OCI-LY7 (cell line): ENCODE results near the gene BPIFA3. TPM values are rescaled to one million over a fixed set of nuclear protein-coding genes. Genes with fewer than 3 reads are reported as not detected.

Source experiments
- BruUV-seq: library from RNA; stranded (reverse); fragments of 400-500 nt; replicated peaks from 2 replicates; lab custom pipeline; 2021; lab: Mats Ljungman, UMichigan
- CTCF ChIA-PET: fragments of 300-600 bp; sonication (Branson Sonifier 250); formaldehyde crosslinking; loops from one replicate; lab custom pipeline; 2022; ENCODE audit warnings: antibody characterized with exemption; ENCODE audit not compliant: unreplicated experiment; lab: Charles Lee
- POLR2A ChIA-PET: fragments of 300-600 bp; sonication (Branson Sonifier 250); formaldehyde crosslinking; loops from one replicate; lab custom pipeline; 2022; ENCODE audit warnings: antibody characterized with exemption; lab: Charles Lee
- DNase-seq: peaks from one replicate; pipeline ENCODE4 v3.0.0-alpha.2; 2015; ENCODE audit warnings: low spot score
- H2AFZ ChIP-seq: fragments of 200-600 bp; sonication (generic), shearing (Covaris generic); 2 replicates; pipeline ENCODE4 v1.6.1; 2014; ENCODE audit warnings: mild to moderate bottlenecking, antibody characterized with exemption, low read length, moderate library complexity
- H3K27ac ChIP-seq: fragments of 200-600 bp; sonication (generic); 2 replicates; pipeline ENCODE4 v1.5.1; 2014; ENCODE audit warnings: mixed run types, low read depth, mild to moderate bottlenecking, moderate library complexity, low read length, inconsistent platforms; ENCODE audit not compliant: poor library complexity, severe bottlenecking
- H3K36me3 ChIP-seq: fragments of 200-600 bp; sonication (generic); 2 replicates; pipeline ENCODE4 v1.6.1; 2014; ENCODE audit warnings: mild to moderate bottlenecking, antibody characterized with exemption, low read length, moderate library complexity, mixed read lengths; ENCODE audit not compliant: insufficient read depth
- H3K4me1 ChIP-seq: fragments of 200-600 bp; sonication (generic); 2 replicates; pipeline ENCODE4 v1.5.1; 2014; ENCODE audit warnings: mild to moderate bottlenecking, low read length; ENCODE audit not compliant: insufficient read depth, poor library complexity, severe bottlenecking
- H3K4me2 ChIP-seq: fragments of 200-600 bp; sonication (generic); 2 replicates; pipeline ENCODE4 v1.6.1; 2014; ENCODE audit warnings: mild to moderate bottlenecking, low read length
- H3K4me3 ChIP-seq: fragments of 200-600 bp; sonication (generic); 2 replicates; pipeline ENCODE4 v1.5.1; 2014; ENCODE audit warnings: mild to moderate bottlenecking, low read depth, low read length; ENCODE audit not compliant: poor library complexity, severe bottlenecking
- H3K79me2 ChIP-seq: fragments of 200-600 bp; sonication (generic); 2 replicates; pipeline ENCODE4 v1.6.1; 2016; ENCODE audit warnings: low read depth, mild to moderate bottlenecking, low read length, moderate library complexity, mixed read lengths; ENCODE audit not compliant: insufficient read depth
- H3K9me2 ChIP-seq: fragments of 200-600 bp; sonication (generic); 2 replicates; pipeline ENCODE4 v1.6.1; 2016; ENCODE audit warnings: mild to moderate bottlenecking, low read length, mixed read lengths; ENCODE audit not compliant: insufficient read depth
- H3K9me3 ChIP-seq: fragments of 200-600 bp; sonication (generic); 2 replicates; pipeline ENCODE4 v1.6.1; 2014; ENCODE audit warnings: mild to moderate bottlenecking, mixed run types, low read length, mixed read lengths
- H4K20me1 ChIP-seq: fragments of 200-600 bp; sonication (generic); 2 replicates; pipeline ENCODE4 v1.6.1; 2014; ENCODE audit warnings: mild to moderate bottlenecking, antibody characterized with exemption, low read length, moderate library complexity, mixed read lengths; ENCODE audit not compliant: insufficient read depth
- EZH2phosphoT487 ChIP-seq: fragments of 200-600 bp; sonication (generic); IDR thresholded peaks from 2 replicates; pipeline ENCODE4 v1.6.1; 2018; ENCODE audit warnings: low read depth, borderline replicate concordance, mild to moderate bottlenecking, mixed run types, antibody characterized with exemption, low read length, moderate library complexity, mixed read lengths
- intact Hi-C: fragments of 100-400 bp; cut with micrococcal nuclease; formaldehyde crosslinking; loops from one replicate; pipeline ENCODE4 v1.10.0; 2022; ENCODE audit not compliant: unreplicated experiment
- total RNA-seq, 2 experiments: library from RNA; depleted of rRNA in 1 of 2; stranded (reverse); fragments of >200 nt in 1 of 2; shearing (Covaris generic) in 1 of 2; gene quantifications; 2 replicates each; pipeline ENCODE4 v1.2.3, GENCODE V29; 2014 to 2022
- TF ChIP-seq, protein P1 (sequence below): fragments of 200-600 bp; sonication (generic); conservative IDR thresholded peaks from 2 replicates; pipeline ENCODE4 v1.5.1; 2014; ENCODE audit warnings: mild to moderate bottlenecking, antibody characterized with exemption, low read length, moderate library complexity, mixed read lengths

BPIFA3 gene
- total RNA-seq, 2 experiments from 2014 or later = not detected

DNA sequence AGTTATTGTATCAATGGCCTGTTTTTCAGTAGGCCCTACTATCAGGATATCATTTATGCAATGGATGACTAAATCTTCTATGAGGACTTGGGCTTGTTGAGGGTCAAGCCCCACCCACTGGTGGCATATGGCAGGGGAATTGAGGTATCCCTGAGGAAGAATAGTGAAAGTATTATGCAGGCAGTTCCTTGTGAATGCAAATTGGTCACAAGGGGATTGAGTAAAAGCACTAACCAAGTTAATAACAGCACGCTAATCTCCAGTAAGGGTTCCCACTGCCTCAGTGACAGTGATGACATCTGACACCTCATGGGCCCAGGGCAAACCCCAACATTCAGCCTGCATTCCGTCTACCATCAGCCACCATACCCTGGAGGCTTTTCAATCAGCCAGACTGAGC lies 33.5 kb downstream of the BPIFA3 start:
- intact Hi-C loops = no loop called here

GRCh38 chr20:33251496-33251895 lies 34.3 kb downstream of the BPIFA3 start:
- Histone ChIP-seq H3K9me3 (no peaks in the 10 kb centered on the region), H3K4me2 (no peak overlapping the region), H2AFZ (no peak overlapping the region), H4K20me1 (no peaks in the 10 kb centered on the region), H3K4me3 (no peak overlapping the region), H3K36me3 (no peaks in the 10 kb centered on the region), H3K9me2 (no peaks in the 10 kb centered on the region), H3K4me1 (no peaks in the 10 kb centered on the region), H3K27ac (no peak overlapping the region), H3K79me2 (no peaks in the 10 kb centered on the region)
- no peak for DNase-seq
- TF ChIP-seq, protein P1, sequence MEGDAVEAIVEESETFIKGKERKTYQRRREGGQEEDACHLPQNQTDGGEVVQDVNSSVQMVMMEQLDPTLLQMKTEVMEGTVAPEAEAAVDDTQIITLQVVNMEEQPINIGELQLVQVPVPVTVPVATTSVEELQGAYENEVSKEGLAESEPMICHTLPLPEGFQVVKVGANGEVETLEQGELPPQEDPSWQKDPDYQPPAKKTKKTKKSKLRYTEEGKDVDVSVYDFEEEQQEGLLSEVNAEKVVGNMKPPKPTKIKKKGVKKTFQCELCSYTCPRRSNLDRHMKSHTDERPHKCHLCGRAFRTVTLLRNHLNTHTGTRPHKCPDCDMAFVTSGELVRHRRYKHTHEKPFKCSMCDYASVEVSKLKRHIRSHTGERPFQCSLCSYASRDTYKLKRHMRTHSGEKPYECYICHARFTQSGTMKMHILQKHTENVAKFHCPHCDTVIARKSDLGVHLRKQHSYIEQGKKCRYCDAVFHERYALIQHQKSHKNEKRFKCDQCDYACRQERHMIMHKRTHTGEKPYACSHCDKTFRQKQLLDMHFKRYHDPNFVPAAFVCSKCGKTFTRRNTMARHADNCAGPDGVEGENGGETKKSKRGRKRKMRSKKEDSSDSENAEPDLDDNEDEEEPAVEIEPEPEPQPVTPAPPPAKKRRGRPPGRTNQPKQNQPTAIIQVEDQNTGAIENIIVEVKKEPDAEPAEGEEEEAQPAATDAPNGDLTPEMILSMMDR = no peak
- TF ChIP-seq EZH2phosphoT487 = no peak
- intact Hi-C loops = no loop called here
- BruUV-seq = no TSS peak
- ChIA-PET POLR2A (no interaction called here), CTCF (no interaction called here)

More for the DNA sequence above, 33.5 kb downstream of the BPIFA3 start:
- ChIA-PET CTCF (no interaction called here), POLR2A (no interaction called here)
- no peaks in the 10 kb centered on the region for H3K4me1 ChIP-seq
- BruUV-seq = no TSS peak
- no peaks in the 10 kb centered on the region for H3K79me2 ChIP-seq
- no peak overlapping the region for H2AFZ ChIP-seq
- H3K4me2 ChIP-seq = no peak overlapping the region
- H3K36me3 ChIP-seq = no peaks in the 10 kb centered on the region
- no peak overlapping the region for H3K4me3 ChIP-seq
- no peak overlapping the region for H3K27ac ChIP-seq
- H3K9me2 ChIP-seq = no peaks in the 10 kb centered on the region
- H4K20me1 ChIP-seq = no peaks in the 10 kb centered on the region
- TF ChIP-seq EZH2phosphoT487 = no peak
- TF ChIP-seq, protein P1 = no peak
- no peaks in the 10 kb centered on the region for H3K9me3 ChIP-seq
- DNase-seq = no peak

DNA sequence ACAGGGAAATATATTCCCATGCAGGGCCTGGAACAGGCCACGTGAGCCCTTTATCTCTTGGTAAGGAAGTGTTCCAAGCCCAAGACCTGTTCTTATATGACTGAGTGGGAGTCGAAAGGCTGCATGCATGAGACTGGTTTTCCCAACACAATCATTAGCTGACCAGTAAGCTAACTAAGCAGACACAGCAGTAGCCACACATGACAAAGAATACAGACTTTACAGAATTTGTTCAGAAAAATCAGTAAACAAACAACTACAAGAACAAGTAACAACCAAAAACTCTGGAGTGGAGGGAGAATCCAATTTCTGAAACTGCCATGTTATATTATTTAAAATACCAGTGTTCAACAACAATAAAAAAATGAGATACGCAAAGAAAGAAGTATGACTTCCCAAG lies 35.3 kb downstream of the BPIFA3 start:
- H2AFZ ChIP-seq = no peak overlapping the region
- H3K36me3 ChIP-seq = no peaks in the 10 kb centered on the region
- ChIA-PET POLR2A (interaction anchor here (0.6 to 0.7 kb wide), 2 partner anchors 39 to 448 kb away, joined by 3 read pairs; no protein-coding TSS in a partner anchor), CTCF (no interaction called here)
- no peak for DNase-seq
- H3K79me2 ChIP-seq = no peaks in the 10 kb centered on the region
- H3K4me1 ChIP-seq = no peaks in the 10 kb centered on the region
- H3K4me3 ChIP-seq = no peak overlapping the region
- BruUV-seq = no TSS peak
- intact Hi-C loops = no loop called here
- no peaks in the 10 kb centered on the region for H4K20me1 ChIP-seq
- TF ChIP-seq, protein P1 = no peak
- TF ChIP-seq EZH2phosphoT487 = no peak
- H3K9me3 ChIP-seq = no peaks in the 10 kb centered on the region
- H3K9me2 ChIP-seq = no peaks in the 10 kb centered on the region
- H3K4me2 ChIP-seq = no peak overlapping the region
- H3K27ac ChIP-seq = no peak overlapping the region
